IMR-90 (cell line): ENCODE data around the gene ACOX1. TPM values are rescaled to one million over a fixed set of nuclear protein-coding genes. Genes with fewer than 3 reads are reported as not detected.

Source experiments
- ATAC-seq: fragments of 200-7000 bp; cut with Tn5 transposase; 2 replicates; pipeline ENCODE4 v1.9.1; 2020; ENCODE audit warnings: low read depth, mild to moderate bottlenecking, moderate library complexity
- BruUV-seq: library from RNA; stranded (reverse); fragments of 400-500 nt; replicated peaks from 2 replicates; lab custom pipeline; 2021; lab: Mats Ljungman, UMichigan
- CTCF ChIA-PET: fragments of 300-600 bp; formaldehyde crosslinking; extraction: SDS; loops from one replicate; lab custom pipeline; 2021; ENCODE audit warnings: antibody characterized with exemption; lab: Yijun Ruan, JAX
- POLR2A ChIA-PET: fragments of 300-600 bp; sonication (Branson Sonifier 250); formaldehyde crosslinking; loops from one replicate; lab custom pipeline; 2022; ENCODE audit warnings: antibody characterized with exemption; ENCODE audit not compliant: unreplicated experiment; lab: Charles Lee
- DNase-seq: peaks from one replicate; pipeline ENCODE4 v3.0.0; 2013
- H2AFZ ChIP-seq: replicated peaks from 2 replicates; pipeline ENCODE3; 2013; ENCODE audit warnings: low read length, mild to moderate bottlenecking; ENCODE audit not compliant: poor library complexity
- H2AK5ac ChIP-seq: 2 replicates; pipeline ENCODE4 v1.6.1; 2013; ENCODE audit warnings: low read depth, low read length, inconsistent platforms
- H2AK9ac ChIP-seq: replicated peaks from 2 replicates; pipeline ENCODE3; 2013; ENCODE audit warnings: mild to moderate bottlenecking, low read depth, low read length, moderate library complexity; ENCODE audit not compliant: poor library complexity
- H2BK120ac ChIP-seq: 2 replicates; pipeline ENCODE4 v1.6.1; 2013; ENCODE audit warnings: low read depth, low read length, inconsistent platforms
- H2BK15ac ChIP-seq: 3 replicates; pipeline ENCODE4 v1.6.1; 2013; ENCODE audit warnings: low read depth, low read length, inconsistent platforms
- H2BK20ac ChIP-seq: 2 replicates; pipeline ENCODE4 v1.6.1; 2013; ENCODE audit warnings: low read depth, mild to moderate bottlenecking, inconsistent platforms, low read length, moderate library complexity
- H2BK5ac ChIP-seq: 2 replicates; pipeline ENCODE4 v1.6.1; 2013; ENCODE audit warnings: mild to moderate bottlenecking, low read depth, low read length, inconsistent platforms; ENCODE audit not compliant: poor library complexity, severe bottlenecking
- H3K14ac ChIP-seq: replicated peaks from 2 replicates; pipeline ENCODE4 v1.6.1; 2013; ENCODE audit warnings: low read depth, low read length, inconsistent platforms
- H3K18ac ChIP-seq: 2 replicates; pipeline ENCODE4 v1.6.1; 2013; ENCODE audit warnings: low read depth, low read length, control low read depth
- H3K23ac ChIP-seq: 2 replicates; pipeline ENCODE4 v1.6.1; 2013; ENCODE audit warnings: low read depth, low read length, inconsistent platforms
- H3K27ac ChIP-seq: 2 replicates; pipeline ENCODE4 v1.5.1; 2013; ENCODE audit warnings: mild to moderate bottlenecking, control low read depth, low read length; ENCODE audit not compliant: insufficient read depth
- H3K27me3 ChIP-seq: 2 replicates; pipeline ENCODE4 v1.6.1; 2013; ENCODE audit warnings: low read length; ENCODE audit not compliant: control insufficient read depth, insufficient read depth
- H3K36me3 ChIP-seq: 2 replicates; pipeline ENCODE4 v1.6.1; 2013; ENCODE audit warnings: low read length, mixed read lengths; ENCODE audit not compliant: control insufficient read depth, insufficient read depth
- H3K4ac ChIP-seq: 2 replicates; pipeline ENCODE4 v1.6.1; 2013; ENCODE audit warnings: low read depth, low read length, inconsistent platforms
- H3K4me1 ChIP-seq: 2 replicates; pipeline ENCODE4 v1.6.1; 2013; ENCODE audit warnings: low read length, mixed read lengths; ENCODE audit not compliant: control insufficient read depth, insufficient read depth
- H3K4me2 ChIP-seq: 2 replicates; pipeline ENCODE4 v1.6.1; 2013; ENCODE audit warnings: low read depth, mild to moderate bottlenecking, control low read depth, low read length, moderate library complexity
- H3K4me3 ChIP-seq: 2 replicates; pipeline ENCODE4 v1.5.1; 2013; ENCODE audit warnings: low read depth, mild to moderate bottlenecking, control low read depth, low read length, moderate library complexity; ENCODE audit not compliant: insufficient read depth
- H3K56ac ChIP-seq: 2 replicates; pipeline ENCODE4 v1.6.1; 2013; ENCODE audit warnings: low read length, inconsistent platforms; ENCODE audit not compliant: insufficient read depth; ENCODE audit errors: extremely low read depth
- H3K79me1 ChIP-seq, 2 experiments: 2 replicates each; pipeline ENCODE4 v1.6.1; 2013; ENCODE audit warnings: low read length in 2 of 2, inconsistent platforms in 1 of 2, low read depth in 1 of 2
- H3K9ac ChIP-seq: 2 replicates; pipeline ENCODE4 v1.6.1; 2013; ENCODE audit warnings: low read depth, low read length, control low read depth
- H3K9me1 ChIP-seq: 2 replicates; pipeline ENCODE4 v1.6.1; 2013; ENCODE audit warnings: low read length, inconsistent platforms; ENCODE audit not compliant: insufficient read depth
- H3K9me3 ChIP-seq: 2 replicates; pipeline ENCODE4 v1.6.1; 2013; ENCODE audit warnings: low read length; ENCODE audit not compliant: control insufficient read depth, insufficient read depth
- H4K20me1 ChIP-seq: 2 replicates; pipeline ENCODE4 v1.6.1; 2013; ENCODE audit warnings: low read length, inconsistent platforms; ENCODE audit not compliant: insufficient read depth
- H4K5ac ChIP-seq: 2 replicates; pipeline ENCODE4 v1.6.1; 2013; ENCODE audit warnings: mild to moderate bottlenecking, low read depth, low read length, control low read depth
- H4K8ac ChIP-seq, 2 experiments: 2 replicates each; pipeline ENCODE4 v1.6.1; 2013; ENCODE audit warnings: low read depth in 2 of 2, low read length in 2 of 2, control low read depth in 1 of 2, inconsistent platforms in 1 of 2
- H4K91ac ChIP-seq: 2 replicates; pipeline ENCODE4 v1.6.1; 2013; ENCODE audit warnings: low read depth, low read length, inconsistent platforms; ENCODE audit not compliant: insufficient read depth
- BHLHE40 ChIP-seq: fragments of 150-350 bp; IDR thresholded peaks from 2 replicates; pipeline ENCODE4 v1.6.1; 2016; ENCODE audit warnings: mild to moderate bottlenecking, low read depth, low read length
- CHD1 ChIP-seq: IDR thresholded peaks from 2 replicates; pipeline ENCODE4 v1.6.1; 2012; ENCODE audit warnings: low read depth, low read length, improper control_type of control experiment
- FOS ChIP-seq: fragments of 150-350 bp; IDR thresholded peaks from 2 replicates; pipeline ENCODE4 v1.6.1; 2016; ENCODE audit warnings: low read depth, low read length
- MAFK ChIP-seq: IDR thresholded peaks from 2 replicates; pipeline ENCODE4 v1.6.1; 2012; ENCODE audit warnings: low read depth, low read length, improper control_type of control experiment
- MAZ ChIP-seq: IDR thresholded peaks from 2 replicates; pipeline ENCODE4 v1.6.1; 2012; ENCODE audit warnings: low read depth, mild to moderate bottlenecking, low read length, improper control_type of control experiment, moderate library complexity, borderline replicate concordance
- MXI1 ChIP-seq: IDR thresholded peaks from 2 replicates; pipeline ENCODE4 v1.6.1; 2012; ENCODE audit warnings: low read depth, mild to moderate bottlenecking, low read length, moderate library complexity, borderline replicate concordance
- NFE2L2 ChIP-seq: fragments of 150-350 bp; IDR thresholded peaks from 2 replicates; pipeline ENCODE4 v1.6.1; 2016; ENCODE audit warnings: low read depth, mild to moderate bottlenecking, low read length
- RCOR1 ChIP-seq: IDR thresholded peaks from 2 replicates; pipeline ENCODE4 v1.6.1; 2012; ENCODE audit warnings: mild to moderate bottlenecking, low read length, improper control_type of control experiment; ENCODE audit not compliant: insufficient replicate concordance
- RFX5 ChIP-seq: IDR thresholded peaks from 2 replicates; pipeline ENCODE4 v1.8.0; 2012; ENCODE audit warnings: low read depth, mild to moderate bottlenecking, low read length, moderate library complexity
- SMC3 ChIP-seq: fragments of 150-350 bp; IDR thresholded peaks from 2 replicates; pipeline ENCODE4 v1.6.1; 2016; ENCODE audit warnings: low read depth, mild to moderate bottlenecking, antibody characterized with exemption, low read length, moderate library complexity
- WGBS, 2 experiments: methylation state at CpG; one replicate each; pipeline versions ENCODE4 v1.1.5 to v1.1.7; 2013; ENCODE audit warnings: missing lambda C conversion rate in 2 of 2; ENCODE audit not compliant: insufficient read length in 1 of 2; ENCODE audit errors: extremely low coverage in 2 of 2; 5-methylcytosine and 5-hydroxymethylcytosine counted together
- dilution Hi-C: fragments of 300-500 bp; cut with HindIII; formaldehyde crosslinking; loops from one replicate; pipeline ENCODE4 v1.14.3; 2018; ENCODE audit warnings: low sequenced_read_pairs; ENCODE audit not compliant: unreplicated experiment
- in situ Hi-C: fragments of 300-500 bp; cut with MboI; formaldehyde crosslinking; loops from 3 replicates; pipeline ENCODE4 v1.14.3; 2019; ENCODE audit warnings: low sequenced_read_pairs, inconsistent platforms, mixed read lengths
- intact Hi-C: fragments of 100-400 bp; cut with micrococcal nuclease; formaldehyde crosslinking; loops from 2 replicates; pipeline ENCODE4 v1.10.0; 2022
- polyA plus RNA-seq, 3 experiments: library from polyadenylated mRNA; depleted of rRNA; stranded (reverse); fragments of >200 nt; gene quantifications; 2 replicates each; pipeline ENCODE4 v1.2.3, GENCODE V29; 2012; ENCODE audit warnings: low replicate concordance in 1 of 3
- total RNA-seq: library from RNA; depleted of rRNA; stranded (reverse); fragments of >200 nt; gene quantifications from 2 replicates; pipeline ENCODE4 v1.2.3, GENCODE V29; 2012
- TF ChIP-seq, protein P1 (sequence below): conservative IDR thresholded peaks from 2 replicates; pipeline ENCODE4 v1.5.1; 2012; ENCODE audit warnings: mild to moderate bottlenecking, low read depth, low read length, improper control_type of control experiment

The ACOX1 gene
- total and polyA plus RNA-seq, 2 of the 4 experiments (the other 2 are of a cell fraction): 16.1 to 94.8 TPM

- no peak for TF ChIP-seq BHLHE40
These were observed 30.5 kb upstream of the ACOX1 start (continued) for GRCh38 chr17:76009447-76009846.

- no peaks in the 10 kb centered on the region for H3K9me1 ChIP-seq
- H3K9me3 ChIP-seq: no peaks in the 10 kb centered on the region
- no peak overlapping the region for H4K5ac ChIP-seq
- no peak overlapping the region for H2AFZ ChIP-seq
- no peak overlapping the region for H2BK5ac ChIP-seq
- no peak overlapping the region for H3K14ac ChIP-seq
- H3K27ac ChIP-seq: no peak overlapping the region
- H4K91ac ChIP-seq: no peak overlapping the region
- H3K4me2 ChIP-seq: no peak overlapping the region
- H4K8ac ChIP-seq: no peak overlapping the region
- ATAC-seq (no peak), DNase-seq (no peak)
- no peak overlapping the region for H3K9ac ChIP-seq
- no peaks in the 10 kb centered on the region for H4K20me1 ChIP-seq
- H3K4ac ChIP-seq: no peak overlapping the region
- no peaks in the 10 kb centered on the region for H3K27me3 ChIP-seq
- no peak overlapping the region for H2BK120ac ChIP-seq
- POLR2A ChIA-PET: no interaction called here
- no TSS peak for BruUV-seq
- dilution Hi-C loops: no loop called here
- H3K36me3 ChIP-seq: no peaks in the 10 kb centered on the region
- no peak overlapping the region for H3K4me3 ChIP-seq
- peaks cover 0 to 3% of the 10 kb centered on the region in 2 experiments; a peak in 1 of 4 replicates for H3K79me1 ChIP-seq
- no peak overlapping the region for H2BK15ac ChIP-seq
- no peak overlapping the region for H3K56ac ChIP-seq
- H2BK20ac ChIP-seq: no peak overlapping the region
- intact Hi-C loops: loop anchor here (5.0 kb wide), 1 partner anchor 288 kb away; no protein-coding TSS in a partner anchor
- H3K23ac ChIP-seq: no peak overlapping the region
- no peak for TF ChIP-seq BHLHE40
- no peak for TF ChIP-seq MXI1
- TF ChIP-seq CHD1: no peak
- no peak for TF ChIP-seq NFE2L2
- no peak for TF ChIP-seq SMC3
- no peak for TF ChIP-seq RCOR1
- no peak for TF ChIP-seq RFX5
- TF ChIP-seq MAZ: no peak
- TF ChIP-seq FOS: no peak
- TF ChIP-seq, protein P1, sequence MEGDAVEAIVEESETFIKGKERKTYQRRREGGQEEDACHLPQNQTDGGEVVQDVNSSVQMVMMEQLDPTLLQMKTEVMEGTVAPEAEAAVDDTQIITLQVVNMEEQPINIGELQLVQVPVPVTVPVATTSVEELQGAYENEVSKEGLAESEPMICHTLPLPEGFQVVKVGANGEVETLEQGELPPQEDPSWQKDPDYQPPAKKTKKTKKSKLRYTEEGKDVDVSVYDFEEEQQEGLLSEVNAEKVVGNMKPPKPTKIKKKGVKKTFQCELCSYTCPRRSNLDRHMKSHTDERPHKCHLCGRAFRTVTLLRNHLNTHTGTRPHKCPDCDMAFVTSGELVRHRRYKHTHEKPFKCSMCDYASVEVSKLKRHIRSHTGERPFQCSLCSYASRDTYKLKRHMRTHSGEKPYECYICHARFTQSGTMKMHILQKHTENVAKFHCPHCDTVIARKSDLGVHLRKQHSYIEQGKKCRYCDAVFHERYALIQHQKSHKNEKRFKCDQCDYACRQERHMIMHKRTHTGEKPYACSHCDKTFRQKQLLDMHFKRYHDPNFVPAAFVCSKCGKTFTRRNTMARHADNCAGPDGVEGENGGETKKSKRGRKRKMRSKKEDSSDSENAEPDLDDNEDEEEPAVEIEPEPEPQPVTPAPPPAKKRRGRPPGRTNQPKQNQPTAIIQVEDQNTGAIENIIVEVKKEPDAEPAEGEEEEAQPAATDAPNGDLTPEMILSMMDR: no peak
- TF ChIP-seq MAFK: no peak
- H2AK9ac ChIP-seq: no peak overlapping the region
- CTCF ChIA-PET: no interaction called here
- H2AK5ac ChIP-seq: no peak overlapping the region
- H3K18ac ChIP-seq: no peak overlapping the region
- H3K4me1 ChIP-seq: peaks cover 11% of the 10 kb centered on the region
- 91% methylated on average over 48 of the region's 56 CpGs; no CpG with 5 or more reads in 1 of the 2 experiments for WGBS, 2 experiments
- in situ Hi-C loops: loop anchor here (5.0 kb wide), 1 partner anchor 97 kb away; no protein-coding TSS in a partner anchor
These were observed 29.9 kb upstream of the ACOX1 start for GRCh38 chr17:76008630-76009425.
